CD8-positive, alpha-beta memory T cell (primary cell): ENCODE data around the gene MEIS3. TPM values are rescaled to one million over a fixed set of nuclear protein-coding genes. Genes with fewer than 3 reads are reported as not detected.
"Not testable (repeated sequence)": the region's sequence is repeated elsewhere in the genome, so short reads cannot be mapped to it uniquely, and the experiment has no call there.

Experiments
- CTCF ChIA-PET: fragments of 350-600 bp; sonication (Branson Sonifier 250); formaldehyde crosslinking; loops from one replicate; lab custom pipeline; 2021; ENCODE audit warnings: antibody characterized with exemption; lab: Charles Lee
- POLR2A ChIA-PET: fragments of 350-600 bp; sonication (Branson Sonifier 250); formaldehyde crosslinking; loops from one replicate; lab custom pipeline; 2021; ENCODE audit warnings: antibody characterized with exemption; lab: Charles Lee
- DNase-seq, 5 donors: peaks; one replicate each; pipeline versions ENCODE4 v3.0.0 to v3.0.0-alpha.2; 2020 to 2022; ENCODE audit warnings: mixed read lengths in 1 of 5
- H3K27ac ChIP-seq: one replicate; pipeline ENCODE4 v1.7.0; 2013; ENCODE audit warnings: low read depth, mild to moderate bottlenecking, low read length, moderate library complexity
- H3K27me3 ChIP-seq: 2 replicates; pipeline ENCODE4 v1.7.0; 2013; ENCODE audit warnings: low read length, mild to moderate bottlenecking; ENCODE audit not compliant: insufficient read depth, poor library complexity, severe bottlenecking
- H3K36me3 ChIP-seq: 2 replicates; pipeline ENCODE4 v1.7.0; 2013; ENCODE audit warnings: mild to moderate bottlenecking, low read length, moderate library complexity; ENCODE audit not compliant: insufficient read depth
- H3K4me1 ChIP-seq: 2 replicates; pipeline ENCODE4 v1.7.0; 2013; ENCODE audit warnings: mild to moderate bottlenecking, low read length, moderate library complexity; ENCODE audit not compliant: insufficient read depth
- H3K4me3 ChIP-seq: 2 replicates; pipeline ENCODE4 v1.7.0; 2013; ENCODE audit warnings: mild to moderate bottlenecking, low read length
- H3K9me3 ChIP-seq: 2 replicates; pipeline ENCODE4 v1.7.0; 2013; ENCODE audit warnings: mild to moderate bottlenecking, low read length
- H3K27ac Mint-ChIP-seq, 8 donors: one replicate each; pipeline ENCODE4 v1.8.0; 2020 to 2021; ENCODE audit warnings: mixed read lengths in 8 of 8, mild to moderate bottlenecking in 6 of 8, inconsistent platforms in 3 of 8, moderate library complexity in 3 of 8
- H3K27me3 Mint-ChIP-seq, 2 donors: one replicate each; pipeline ENCODE4 v1.8.0; 2020 to 2021; ENCODE audit warnings: mixed read lengths in 2 of 2, mild to moderate bottlenecking in 1 of 2, moderate library complexity in 1 of 2
- H3K36me3 Mint-ChIP-seq, 3 donors: one replicate each; pipeline ENCODE4 v1.8.0; 2020 to 2021; ENCODE audit warnings: mixed read lengths in 3 of 3, inconsistent platforms in 1 of 3, mild to moderate bottlenecking in 1 of 3
- H3K4me1 Mint-ChIP-seq, 3 donors: one replicate each; pipeline ENCODE4 v1.8.0; 2020 to 2021; ENCODE audit warnings: mixed read lengths in 3 of 3, inconsistent platforms in 1 of 3, mild to moderate bottlenecking in 1 of 3
- H3K4me3 Mint-ChIP-seq, 7 donors: one replicate each; pipeline ENCODE4 v1.8.0; 2020 to 2021; ENCODE audit warnings: mixed read lengths in 7 of 7, mild to moderate bottlenecking in 6 of 7, moderate library complexity in 4 of 7, inconsistent platforms in 2 of 7
- H3K9me3 Mint-ChIP-seq, 5 donors: one replicate each; pipeline ENCODE4 v1.8.0; 2020 to 2022; ENCODE audit warnings: mixed read lengths in 5 of 5, mild to moderate bottlenecking in 3 of 5, moderate library complexity in 2 of 5, inconsistent platforms in 1 of 5
- polyA plus RNA-seq: library from polyadenylated mRNA; unstranded; fragments of 300-500 nt; fragmentation: Illumina TruSeq; gene quantifications from one replicate; pipeline ENCODE4 v1.2.3, GENCODE V29; 2021
- total RNA-seq, 2 experiments: library from RNA; stranded (reverse); gene quantifications; one replicate each; pipeline ENCODE4 v1.2.3, GENCODE V29; 2021

MEIS3 gene
- total and polyA plus RNA-seq, 3 experiments from 2014 or later, result not detected

GRCh38 chr19:47373246-47374240, 45.8 kb downstream of the MEIS3 start:
- Mint-ChIP-seq H3K27me3 (no peaks in the 10 kb centered on the region), H3K27ac (peak overlapping the region in 1 of 8 donors; percentile 9), H3K36me3 (peaks cover 3 to 79% (median 5%) of the 10 kb centered on the region in 3 donors), H3K4me3 (no peak overlapping the region), H3K4me1 (no peaks in the 10 kb centered on the region), H3K9me3 (no peaks in the 10 kb centered on the region)
- H3K27ac ChIP-seq, result no peak overlapping the region
- no peak for DNase-seq
- POLR2A ChIA-PET, result interaction anchor here (1.1 kb wide), 1 partner anchor 12 kb away, joined by 3 read pairs; no protein-coding TSS in a partner anchor
- H3K27me3 ChIP-seq, result no peaks in the 10 kb centered on the region
- no peaks in the 10 kb centered on the region for H3K9me3 ChIP-seq
- H3K36me3 ChIP-seq, result peaks cover 10% of the 10 kb centered on the region
- H3K4me1 ChIP-seq, result no peaks in the 10 kb centered on the region
- CTCF ChIA-PET, result interaction anchor here (0.9 to 1.7 kb wide), 2 partner anchors 18 to 25 kb away, joined by 5 to 8 read pairs; partner anchors contain the start of gene DHX34
- no peak overlapping the region for H3K4me3 ChIP-seq

DNA sequence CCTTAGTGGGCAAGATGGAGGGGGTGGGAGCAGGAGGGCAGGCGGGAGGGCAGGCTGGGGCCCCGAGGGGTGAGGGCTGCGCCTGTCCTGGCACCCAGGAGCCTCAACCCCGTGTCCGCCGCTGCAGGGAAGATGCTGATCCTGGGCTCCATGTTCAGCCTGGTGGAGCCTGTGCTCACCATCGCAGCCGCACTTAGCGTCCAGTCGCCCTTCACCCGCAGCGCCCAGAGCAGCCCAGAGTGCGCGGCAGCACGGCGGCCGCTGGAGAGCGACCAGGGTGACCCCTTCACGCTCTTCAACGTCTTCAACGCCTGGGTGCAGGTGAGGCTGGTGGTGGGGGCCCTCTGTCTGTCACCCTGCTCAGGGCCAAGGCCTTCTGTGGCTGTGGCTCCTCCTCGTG, 46.7 kb downstream of the MEIS3 start:
- POLR2A ChIA-PET, result no interaction called here
- Histone ChIP-seq H3K36me3 (peaks cover 10% of the 10 kb centered on the region), H3K4me3 (no peak overlapping the region), H3K9me3 (no peaks in the 10 kb centered on the region), H3K27me3 (no peaks in the 10 kb centered on the region), H3K27ac (no peak overlapping the region), H3K4me1 (no peaks in the 10 kb centered on the region)
- Mint-ChIP-seq H3K36me3 (peaks cover 3 to 75% (median 5%) of the 10 kb centered on the region in 3 donors), H3K4me3 (no peak overlapping the region), H3K27ac (no peak overlapping the region), H3K9me3 (no peaks in the 10 kb centered on the region), H3K27me3 (no peaks in the 10 kb centered on the region), H3K4me1 (no peaks in the 10 kb centered on the region)
- DNase-seq, result no peak
- CTCF ChIA-PET, result interaction anchor here (1.2 kb wide), 1 partner anchor 23 kb away, joined by 3 read pairs; the partner anchor contains the start of gene DHX34

- H3K4me1 ChIP-seq, result no peaks in the 10 kb centered on the region
Observed at GRCh38 chr19:47371261-47371660, 48.1 kb downstream of the MEIS3 start.

GRCh38 chr19:47370045-47370611, 49.2 kb downstream of the MEIS3 start:
- ChIA-PET POLR2A (no interaction called here), CTCF (interaction anchor here (1.8 kb wide), 1 partner anchor 21 kb away, joined by 7 read pairs; the partner anchor contains the start of gene DHX34)
- no peak overlapping the region for H3K4me3 ChIP-seq
- H3K27ac ChIP-seq, result no peak overlapping the region
- peaks cover 6 to 73% (median 12%) of the 10 kb centered on the region in 3 donors for H3K36me3 Mint-ChIP-seq
- H3K9me3 ChIP-seq, result no peaks in the 10 kb centered on the region
- H3K27me3 Mint-ChIP-seq, result no peaks in the 10 kb centered on the region
- no peaks in the 10 kb centered on the region for H3K9me3 Mint-ChIP-seq
- no peak for DNase-seq
- H3K4me1 Mint-ChIP-seq, result peaks cover 0 to 2% (median 0%) of the 10 kb centered on the region in 3 donors
- H3K36me3 ChIP-seq, result peaks cover 10% of the 10 kb centered on the region
- peak overlapping the region in 2 of 8 donors; percentile 41 to 47 for H3K27ac Mint-ChIP-seq
- no peaks in the 10 kb centered on the region for H3K27me3 ChIP-seq
- no peaks in the 10 kb centered on the region for H3K4me1 ChIP-seq
- H3K4me3 Mint-ChIP-seq, result no peak overlapping the region

More at GRCh38 chr19:47371261-47371660, 48.1 kb downstream of the MEIS3 start:
- Histone ChIP-seq H3K4me3 (no peak overlapping the region), H3K36me3 (peaks cover 10% of the 10 kb centered on the region), H3K27ac (no peak overlapping the region), H3K9me3 (no peaks in the 10 kb centered on the region), H3K27me3 (no peaks in the 10 kb centered on the region)
- peaks cover 6 to 74% (median 8%) of the 10 kb centered on the region in 3 donors for H3K36me3 Mint-ChIP-seq
- H3K4me1 Mint-ChIP-seq, result peaks cover 0 to 2% (median 0%) of the 10 kb centered on the region in 3 donors
- H3K27me3 Mint-ChIP-seq, result no peaks in the 10 kb centered on the region
- H3K4me3 Mint-ChIP-seq, result no peak overlapping the region
- H3K27ac Mint-ChIP-seq, result no peak overlapping the region
- ChIA-PET CTCF (interaction anchor here (1.2 to 1.3 kb wide), 3 partner anchors 20 to 24 kb away, joined by 3 to 5 read pairs (median 3); partner anchors contain the start of gene DHX34), POLR2A (no interaction called here)
- no peaks in the 10 kb centered on the region for H3K9me3 Mint-ChIP-seq
- no peak for DNase-seq

- CTCF ChIA-PET, result interaction anchor here (0.7 kb wide), 1 partner anchor 17 kb away, joined by 4 read pairs; the partner anchor contains the start of gene DHX34
- H3K9me3 Mint-ChIP-seq, result not testable (repeated sequence)
- peaks cover 18% of the 10 kb centered on the region for H3K36me3 ChIP-seq
Observed at GRCh38 chr19:47365455-47365854, 53.9 kb downstream of the MEIS3 start.

DNA sequence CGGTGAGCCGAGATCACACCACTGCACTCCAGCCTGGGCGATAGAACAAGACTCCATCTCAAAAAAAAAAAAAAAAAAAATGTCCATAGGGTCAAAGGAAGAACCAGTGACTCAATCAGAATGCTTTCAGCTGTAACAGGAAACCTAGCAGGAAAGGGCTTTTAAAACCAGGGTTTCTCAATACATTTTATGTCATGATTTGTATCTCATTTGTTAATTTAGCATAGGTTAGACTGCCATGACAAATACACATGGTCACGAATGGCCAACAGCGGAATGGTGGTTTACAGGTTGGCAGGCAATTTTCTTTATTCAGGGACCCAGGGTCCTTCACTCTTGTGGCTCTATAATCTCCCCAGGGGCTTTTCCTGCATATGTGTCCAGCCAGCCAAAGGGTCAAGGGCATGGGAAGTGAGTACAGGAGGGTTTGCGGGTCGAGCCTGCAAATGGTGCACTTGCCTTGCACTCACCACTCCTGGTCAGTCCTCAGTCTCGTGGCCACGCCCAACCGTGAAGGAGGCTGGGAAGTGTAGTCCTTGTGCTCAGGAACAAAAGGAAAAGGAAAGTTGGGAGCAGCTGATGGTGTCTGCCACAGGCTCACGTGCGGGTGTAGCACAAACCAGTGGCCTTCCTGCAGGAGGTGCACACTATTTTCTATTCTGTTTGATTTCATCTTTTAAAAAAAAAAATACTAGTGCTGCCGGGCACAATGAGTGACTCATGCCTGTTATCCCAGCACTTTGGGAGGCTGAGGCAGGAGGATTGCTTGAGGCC, 55.4 kb downstream of the MEIS3 start:
- H3K27ac Mint-ChIP-seq, result peak overlapping the region in 1 of 8 donors; percentile 50
- Histone ChIP-seq H3K27me3 (no peaks in the 10 kb centered on the region), H3K9me3 (no peaks in the 10 kb centered on the region), H3K4me3 (no peak overlapping the region), H3K27ac (no peak overlapping the region), H3K4me1 (no peaks in the 10 kb centered on the region), H3K36me3 (peaks cover 23% of the 10 kb centered on the region)
- POLR2A ChIA-PET, result no interaction called here
- CTCF ChIA-PET, result no interaction called here
- no peak overlapping the region for H3K4me3 Mint-ChIP-seq
- DNase-seq, result no peak
- H3K36me3 Mint-ChIP-seq, result peaks cover 11 to 77% (median 16%) of the 10 kb centered on the region in 3 donors
- no peaks in the 10 kb centered on the region for H3K9me3 Mint-ChIP-seq
- no peaks in the 10 kb centered on the region for H3K27me3 Mint-ChIP-seq
- peaks cover 0 to 4% (median under 1%) of the 10 kb centered on the region in 3 donors for H3K4me1 Mint-ChIP-seq

More at GRCh38 chr19:47365455-47365854, 53.9 kb downstream of the MEIS3 start:
- H3K27me3 Mint-ChIP-seq, H3K9me3 ChIP-seq, DNase-seq, H3K4me3 ChIP-seq, H3K27ac Mint-ChIP-seq, H3K4me3 Mint-ChIP-seq, H3K4me1 Mint-ChIP-seq, H3K27ac ChIP-seq, H3K27me3 ChIP-seq, H3K4me1 ChIP-seq, POLR2A ChIA-PET: not testable (repeated sequence)
- peaks cover 11 to 77% (median 17%) of the 10 kb centered on the region in 3 donors for H3K36me3 Mint-ChIP-seq

GRCh38 chr19:47362321-47362720, 57.0 kb downstream of the MEIS3 start:
- Mint-ChIP-seq H3K4me1 (peaks cover 0 to 4% (median 2%) of the 10 kb centered on the region in 3 donors), H3K27me3 (no peaks in the 10 kb centered on the region), H3K36me3 (peaks cover 13 to 85% (median 16%) of the 10 kb centered on the region in 3 donors), H3K4me3 (no peak overlapping the region), H3K9me3 (no peaks in the 10 kb centered on the region), H3K27ac (no peak overlapping the region)
- Histone ChIP-seq H3K4me3 (no peak overlapping the region), H3K27me3 (no peaks in the 10 kb centered on the region), H3K27ac (no peak overlapping the region), H3K4me1 (no peaks in the 10 kb centered on the region), H3K9me3 (no peaks in the 10 kb centered on the region), H3K36me3 (peaks cover 39% of the 10 kb centered on the region)
- no peak for DNase-seq
- ChIA-PET CTCF (interaction anchor here (0.6 to 1.5 kb wide), 4 partner anchors 13 to 611 kb away, joined by 3 to 7 read pairs (median 4); partner anchors contain the start of gene DHX34), POLR2A (interaction anchor here (0.8 kb wide), 1 partner anchor 11 kb away, joined by 3 read pairs; no protein-coding TSS in a partner anchor)
